Stomach (tissue), 9 donors: ENCODE results near the gene NXPH3. TPM values are rescaled to one million over a fixed set of nuclear protein-coding genes. Genes with fewer than 3 reads are reported as not detected.

Experiments used
- DNase-seq, 2 donors: peaks; one replicate each; pipeline versions ENCODE4 v3.0.0 to v3.0.0-alpha.2; 2013 to 2019
- H3K27ac ChIP-seq, 5 donors: fragments of 200-600 bp in 4 of 5; sonication (generic) in 4 of 5; one replicate each; pipeline ENCODE4 v1.5.1; 2013 to 2019; ENCODE audit warnings: mild to moderate bottlenecking in 1 of 5, moderate library complexity in 1 of 5
- H3K27me3 ChIP-seq, 3 donors: fragments of 200-600 bp; sonication (generic); one replicate each; pipeline ENCODE4 v1.5.1; 2017 to 2019; ENCODE audit warnings: mixed run types in 1 of 3
- H3K36me3 ChIP-seq, 4 donors: fragments of 200-600 bp; sonication (generic); 1 replicate in 3 of 4; 2 replicates in 1 of 4; pipeline ENCODE4 v1.5.1; 2016 to 2019
- H3K4me1 ChIP-seq, 4 donors: fragments of 200-600 bp; sonication (generic); one replicate each; pipeline ENCODE4 v1.5.1; 2016 to 2019
- H3K4me3 ChIP-seq, 4 donors: fragments of 200-600 bp; sonication (generic) in 3 of 4; one replicate each; pipeline ENCODE4 v1.5.1; 2016 to 2019; ENCODE audit warnings: mild to moderate bottlenecking in 1 of 4
- H3K9me3 ChIP-seq, 4 donors: fragments of 200-600 bp; sonication (generic); one replicate each; pipeline ENCODE4 v1.5.1; 2016 to 2019
- CTCF ChIP-seq, 7 experiments: fragments of 450-650 bp in 4 of 7; fragments of 200-600 bp in 3 of 7; sonication (generic) in 3 of 7; IDR thresholded peaks; one replicate each; pipeline ENCODE4 v1.5.1; 2016 to 2019; ENCODE audit warnings: antibody characterized with exemption in 7 of 7, control low read depth in 2 of 7, mild to moderate bottlenecking in 1 of 7
- EP300 ChIP-seq: sonication (generic); formaldehyde crosslinking; IDR thresholded peaks from one replicate; pipeline ENCODE4 v1.6.1; 2017; ENCODE audit warnings: antibody characterized with exemption
- POLR2A ChIP-seq, 4 donors: fragments of 450-650 bp; IDR thresholded peaks; one replicate each; pipeline ENCODE4 v1.6.1; 2016; ENCODE audit warnings: antibody characterized with exemption in 4 of 4, control low read depth in 2 of 4, mild to moderate bottlenecking in 1 of 4, moderate library complexity in 1 of 4
- POLR2AphosphoS5 ChIP-seq, 3 donors: sonication (generic); formaldehyde crosslinking; IDR thresholded peaks; one replicate each; pipeline ENCODE4 v1.6.1; 2016; ENCODE audit warnings: antibody characterized with exemption in 3 of 3
- WGBS, 5 donors: extraction: QIAGEN DNeasy Blood & Tissue Kit in 3 of 5; methylation state at CpG; one replicate each; pipeline versions ENCODE4 v1.1.5 to v1.1.7; 2013 to 2018; 5-methylcytosine and 5-hydroxymethylcytosine counted together
- intact Hi-C: fragments of 100-400 bp; cut with DNase I; formaldehyde crosslinking; loops from one replicate; pipeline ENCODE4 v1.15.1; 2023; ENCODE audit warnings: low total_unique reads
- polyA plus RNA-seq, 3 donors: library from polyadenylated mRNA; stranded (reverse); fragments of 200-250 nt; gene quantifications; one replicate each; pipeline ENCODE4 v1.2.3, GENCODE V29; 2013
- total RNA-seq, 5 donors: library from RNA; depleted of rRNA; stranded (reverse); fragments of >200 nt; gene quantifications; one replicate each; pipeline versions ENCODE4 v1.1.0 to v1.2.3, GENCODE V29; 2014 to 2016
- donor health status: healthy with polysubstance abuse.
- donor health status: Bipolar disorder and iron deficiency.
- donor health status: healthy.

Gene NXPH3
- total and polyA plus RNA-seq, 8 donors: 0.50 to 10.7 (median 1.1) TPM; not detected in 2

GRCh38 chr17:49546546-49547535 lies 28.8 kb upstream of the NXPH3 start:
- peaks cover 0 to 5% (median 0%) of the 10 kb centered on the region in 4 donors for H3K4me1 ChIP-seq

GRCh38 chr17:49547566-49547965 lies 28.1 kb upstream of the NXPH3 start:
- no peak overlapping the region for H3K27ac ChIP-seq
- TF ChIP-seq CTCF (IDR thresholded peaks at IDR 0.05) (no peak), POLR2A (IDR thresholded peaks at IDR 0.05) (no peak), EP300 (no peak)
- peaks cover 0 to 34% (median 0%) of the 10 kb centered on the region in 3 donors for H3K27me3 ChIP-seq
- DNase-seq: no peak
- H3K36me3 ChIP-seq: no peaks in the 10 kb centered on the region
- peaks cover 0 to 6% (median 3%) of the 10 kb centered on the region in 4 donors for H3K4me1 ChIP-seq
- H3K9me3 ChIP-seq: no peaks in the 10 kb centered on the region
- no peak overlapping the region for H3K4me3 ChIP-seq
- WGBS, 5 donors: 58 to 72% (median 66%) methylated on average over 9 of the region's 9 CpGs
- intact Hi-C loops: no loop called here

More at GRCh38 chr17:49546546-49547535, 28.8 kb upstream of the NXPH3 start:
- Histone ChIP-seq H3K36me3 (no peaks in the 10 kb centered on the region), H3K9me3 (no peaks in the 10 kb centered on the region), H3K27me3 (peaks cover 0 to 34% (median 0%) of the 10 kb centered on the region in 3 donors), H3K27ac (no peak overlapping the region), H3K4me3 (no peak overlapping the region)
- DNase-seq: no peak
- 78 to 83% (median 81%) methylated on average over 18 of the region's 18 CpGs for WGBS, 5 donors
- intact Hi-C loops: no loop called here
- TF ChIP-seq EP300 (no peak), POLR2AphosphoS5 (IDR thresholded peaks at IDR 0.05) (no peak), POLR2A (IDR thresholded peaks at IDR 0.05) (no peak)

GRCh38 chr17:49548051-49548505 lies 27.6 kb upstream of the NXPH3 start:
- Histone ChIP-seq H3K27ac (no peak overlapping the region), H3K4me3 (no peak overlapping the region), H3K27me3 (peaks cover 0 to 34% (median 0%) of the 10 kb centered on the region in 3 donors), H3K36me3 (no peaks in the 10 kb centered on the region), H3K9me3 (no peaks in the 10 kb centered on the region), H3K4me1 (peaks cover 0 to 8% (median 3%) of the 10 kb centered on the region in 4 donors)
- TF ChIP-seq POLR2A (IDR thresholded peaks at IDR 0.05) (no peak), POLR2AphosphoS5 (IDR thresholded peaks at IDR 0.05) (no peak), EP300 (no peak), CTCF (IDR thresholded peaks at IDR 0.05) (no peak)
- peak in 1 of 2 donors; percentile 18 for DNase-seq
- WGBS, 5 donors: 49 to 69% (median 66%) methylated on average over 11 to 12 of the region's 12 CpGs
- intact Hi-C loops: no loop called here

GRCh38 chr17:49548506-49549310 lies 27.0 kb upstream of the NXPH3 start:
- H3K27ac ChIP-seq: no peak overlapping the region
- peak in 1 of 2 donors; percentile 55 for DNase-seq
- H3K4me1 ChIP-seq: peaks cover 0 to 8% (median 3%) of the 10 kb centered on the region in 4 donors
- TF ChIP-seq POLR2AphosphoS5 (IDR thresholded peaks at IDR 0.05) (no peak), EP300 (no peak), CTCF (IDR thresholded peaks at IDR 0.05) (peak in 5 of 7 experiments; percentile 16 to 52 (median 47)), POLR2A (IDR thresholded peaks at IDR 0.05) (no peak)
- peaks cover 0 to 34% (median 0%) of the 10 kb centered on the region in 3 donors for H3K27me3 ChIP-seq
- 73 to 82% (median 78%) methylated on average over 4 to 8 of the region's 8 CpGs for WGBS, 5 donors
- H3K4me3 ChIP-seq: no peak overlapping the region
- intact Hi-C loops: no loop called here
- H3K36me3 ChIP-seq: no peaks in the 10 kb centered on the region
- H3K9me3 ChIP-seq: no peaks in the 10 kb centered on the region
